PFSK-1 (cell line): ENCODE results near the gene RCC1.

ENCODE experiments used
- FOXP2 ChIP-seq: optimal IDR thresholded peaks from 2 replicates; pipeline ENCODE3; 2011; ENCODE audit warnings: borderline replicate concordance, control low read depth, inconsistent platforms; ENCODE audit not compliant: insufficient read depth; ENCODE audit errors: extremely low read length, extremely low read depth
- POLR2AphosphoS5 ChIP-seq: IDR thresholded peaks from 2 replicates; pipeline ENCODE4 v1.6.1; 2012; ENCODE audit warnings: low read depth, mild to moderate bottlenecking, control low read depth, low read length, moderate library complexity
- SIN3A ChIP-seq: IDR thresholded peaks from 2 replicates; pipeline ENCODE4 v1.6.1; 2012; ENCODE audit warnings: mild to moderate bottlenecking, low read length, moderate library complexity, borderline replicate concordance; ENCODE audit not compliant: insufficient read depth
- TAF1 ChIP-seq: IDR thresholded peaks from 2 replicates; pipeline ENCODE4 v1.6.1; 2012; ENCODE audit warnings: low read length, control low read depth, borderline replicate concordance; ENCODE audit not compliant: insufficient read depth
- TF ChIP-seq, protein P1 (sequence below), 2 experiments: IDR thresholded peaks; 2 replicates each; pipeline versions ENCODE4 v1.6.1 to v1.8.0; 2011 to 2012; ENCODE audit warnings: low read depth in 2 of 2, low read length in 2 of 2, control low read depth in 1 of 2, inconsistent platforms in 1 of 2, mild to moderate bottlenecking in 1 of 2, moderate library complexity in 1 of 2; ENCODE audit not compliant: insufficient read depth in 1 of 2

DNA sequence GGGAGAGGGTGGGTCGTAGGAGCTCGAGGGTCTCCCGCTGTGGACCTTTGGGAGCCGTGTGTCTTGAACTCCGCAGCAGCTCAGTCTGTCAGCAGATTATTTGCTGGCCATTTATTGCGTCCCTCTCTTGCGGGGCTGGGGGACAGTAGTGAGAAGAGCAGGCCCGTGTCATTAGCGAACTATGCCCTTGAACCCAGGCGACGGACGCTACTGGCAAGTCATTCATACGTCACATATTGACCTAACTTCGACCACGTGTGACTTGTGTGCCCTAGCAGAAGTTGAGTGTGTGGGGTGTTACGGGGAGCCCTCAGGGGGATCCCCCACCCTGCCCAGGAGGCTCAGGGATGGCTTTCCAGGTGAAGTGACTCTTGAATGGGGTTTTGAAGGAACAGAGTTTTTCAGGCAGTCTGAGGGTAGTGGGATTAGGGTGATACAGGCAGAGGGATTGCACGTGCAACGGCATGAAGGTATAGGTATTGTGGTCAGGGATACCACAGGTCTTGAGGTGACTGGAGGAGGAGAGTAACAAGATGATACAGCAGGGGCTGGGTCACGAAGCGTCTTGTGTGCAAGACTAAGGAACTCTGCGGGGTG is 13.0 kb downstream of the RCC1 start:
- TF ChIP-seq POLR2AphosphoS5: no peak
- TF ChIP-seq TAF1: no peak
- TF ChIP-seq SIN3A: no peak
- TF ChIP-seq, protein P1, sequence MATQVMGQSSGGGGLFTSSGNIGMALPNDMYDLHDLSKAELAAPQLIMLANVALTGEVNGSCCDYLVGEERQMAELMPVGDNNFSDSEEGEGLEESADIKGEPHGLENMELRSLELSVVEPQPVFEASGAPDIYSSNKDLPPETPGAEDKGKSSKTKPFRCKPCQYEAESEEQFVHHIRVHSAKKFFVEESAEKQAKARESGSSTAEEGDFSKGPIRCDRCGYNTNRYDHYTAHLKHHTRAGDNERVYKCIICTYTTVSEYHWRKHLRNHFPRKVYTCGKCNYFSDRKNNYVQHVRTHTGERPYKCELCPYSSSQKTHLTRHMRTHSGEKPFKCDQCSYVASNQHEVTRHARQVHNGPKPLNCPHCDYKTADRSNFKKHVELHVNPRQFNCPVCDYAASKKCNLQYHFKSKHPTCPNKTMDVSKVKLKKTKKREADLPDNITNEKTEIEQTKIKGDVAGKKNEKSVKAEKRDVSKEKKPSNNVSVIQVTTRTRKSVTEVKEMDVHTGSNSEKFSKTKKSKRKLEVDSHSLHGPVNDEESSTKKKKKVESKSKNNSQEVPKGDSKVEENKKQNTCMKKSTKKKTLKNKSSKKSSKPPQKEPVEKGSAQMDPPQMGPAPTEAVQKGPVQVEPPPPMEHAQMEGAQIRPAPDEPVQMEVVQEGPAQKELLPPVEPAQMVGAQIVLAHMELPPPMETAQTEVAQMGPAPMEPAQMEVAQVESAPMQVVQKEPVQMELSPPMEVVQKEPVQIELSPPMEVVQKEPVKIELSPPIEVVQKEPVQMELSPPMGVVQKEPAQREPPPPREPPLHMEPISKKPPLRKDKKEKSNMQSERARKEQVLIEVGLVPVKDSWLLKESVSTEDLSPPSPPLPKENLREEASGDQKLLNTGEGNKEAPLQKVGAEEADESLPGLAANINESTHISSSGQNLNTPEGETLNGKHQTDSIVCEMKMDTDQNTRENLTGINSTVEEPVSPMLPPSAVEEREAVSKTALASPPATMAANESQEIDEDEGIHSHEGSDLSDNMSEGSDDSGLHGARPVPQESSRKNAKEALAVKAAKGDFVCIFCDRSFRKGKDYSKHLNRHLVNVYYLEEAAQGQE (IDR thresholded peaks at IDR 0.05; ENCODE audit: insufficient read depth in 1 of 2, low read depth in 2 of 2, low read length in 2 of 2): no peak
- no peak for TF ChIP-seq FOXP2
